Astrocyte of the cerebellum (primary cell): ENCODE results near the gene CELA1.
"Not testable (repeated sequence)": the region's sequence is repeated elsewhere in the genome, so short reads cannot be mapped to it uniquely, and the experiment has no call there.

ENCODE experiments used
- DNase-seq: peaks from one replicate; pipeline ENCODE4 v3.0.0-alpha.2; 2011; ENCODE audit warnings: low read depth
- H3K4me3 ChIP-seq: 2 replicates; pipeline ENCODE4 v1.5.1; 2011; ENCODE audit warnings: mild to moderate bottlenecking, low read depth, low read length, moderate library complexity
- CTCF ChIP-seq: IDR thresholded peaks from 2 replicates; pipeline ENCODE4 v1.5.1; 2012; ENCODE audit warnings: low read length, low read depth, moderate library complexity, mild to moderate bottlenecking; ENCODE audit errors: missing control alignments
- in situ Hi-C: cut with HindIII; loops from 2 replicates; pipeline ENCODE4 v1.10.0; 2017; ENCODE audit warnings: low sequenced_read_pairs

The CELA1 gene

GRCh38 chr12:51306507-51306906, 40.0 kb downstream of the CELA1 start:
- no peak for DNase-seq
- TF ChIP-seq CTCF: no peak
- H3K4me3 ChIP-seq: no peak overlapping the region
- in situ Hi-C loops: no loop called here

GRCh38 chr12:51300768-51301167, 45.7 kb downstream of the CELA1 start:
- in situ Hi-C loops, DNase-seq: not testable (repeated sequence)

GRCh38 chr12:51295651-51296050, 50.8 kb downstream of the CELA1 start:
- in situ Hi-C loops: no loop called here
- TF ChIP-seq CTCF: no peak
- H3K4me3 ChIP-seq: no peak overlapping the region
- no peak for DNase-seq

More at GRCh38 chr12:51300768-51301167, 45.7 kb downstream of the CELA1 start:
- H3K4me3 ChIP-seq: not testable (repeated sequence)

- H3K4me3 ChIP-seq, DNase-seq, in situ Hi-C loops: not testable (repeated sequence)
Observed at GRCh38 chr12:51294097-51294496, 52.4 kb downstream of the CELA1 start.

- DNase-seq: no peak
- in situ Hi-C loops: no loop called here
- H3K4me3 ChIP-seq: no peak overlapping the region
- no peak for TF ChIP-seq CTCF
Observed at GRCh38 chr12:51293696-51294095, 52.8 kb downstream of the CELA1 start.

- in situ Hi-C loops, DNase-seq, H3K4me3 ChIP-seq: not testable (repeated sequence)
Observed at GRCh38 chr12:51291603-51292513, 54.6 kb downstream of the CELA1 start.

GRCh38 chr12:51285843-51286242, 60.6 kb downstream of the CELA1 start:
- in situ Hi-C loops: no loop called here
- DNase-seq: no peak
- no peak overlapping the region for H3K4me3 ChIP-seq
- no peak for TF ChIP-seq CTCF

GRCh38 chr12:51281202-51281924, 65.1 kb downstream of the CELA1 start:
- DNase-seq: no peak
- no peak for TF ChIP-seq CTCF
- H3K4me3 ChIP-seq: no peak overlapping the region
- in situ Hi-C loops: no loop called here
